GM08714 (cell line): Measurements from ENCODE around the gene DACH1.
"Not testable (repeated sequence)": the region's sequence is repeated elsewhere in the genome, so short reads cannot be mapped to it uniquely, and the experiment has no call there.

Experiments used
- H3K4me3 ChIP-seq: fragments of 200-500 bp; sonication (Bioruptor generic); 2 replicates; pipeline ENCODE4 v1.5.1; 2014; ENCODE audit warnings: mild to moderate bottlenecking, low read length, inconsistent platforms
- ZNF274 ChIP-seq: IDR thresholded peaks from 2 replicates; pipeline ENCODE4 v1.6.1; 2012; ENCODE audit warnings: mild to moderate bottlenecking, low read depth, low read length

DACH1 gene

GRCh38 chr13:71867131-71867814 lies at the start of gene DACH1:
DACH1 (minus strand) TSS chr13:71867204.
- TF ChIP-seq ZNF274 = no peak
- peak within 1 kb of the TSS; percentile 62 for H3K4me3 ChIP-seq

- no peak overlapping the region for H3K4me3 ChIP-seq
- no peak for TF ChIP-seq ZNF274
Observed at GRCh38 chr13:71913717-71914116, 46.7 kb upstream of the DACH1 start.

DNA sequence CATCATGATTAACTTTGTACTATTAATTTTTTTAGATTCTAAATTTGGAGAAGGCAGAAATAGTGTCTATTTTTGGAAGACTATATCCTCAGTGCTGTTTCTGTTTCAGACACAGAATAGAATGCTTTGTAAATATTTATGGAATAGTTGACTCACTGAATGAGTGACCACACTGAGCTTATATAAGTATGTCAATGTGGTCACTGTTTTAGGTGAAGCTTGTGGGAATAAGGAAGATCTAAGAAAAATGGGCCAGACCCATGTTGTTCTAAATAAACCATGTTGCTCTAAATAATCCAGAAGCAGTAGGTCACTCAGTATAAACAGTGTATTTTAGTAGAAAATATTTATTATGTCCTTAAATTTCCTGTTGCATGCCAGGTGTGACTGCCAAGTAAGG lies 45.5 kb upstream of the DACH1 start:
- no peak overlapping the region for H3K4me3 ChIP-seq
- TF ChIP-seq ZNF274 = no peak

DNA sequence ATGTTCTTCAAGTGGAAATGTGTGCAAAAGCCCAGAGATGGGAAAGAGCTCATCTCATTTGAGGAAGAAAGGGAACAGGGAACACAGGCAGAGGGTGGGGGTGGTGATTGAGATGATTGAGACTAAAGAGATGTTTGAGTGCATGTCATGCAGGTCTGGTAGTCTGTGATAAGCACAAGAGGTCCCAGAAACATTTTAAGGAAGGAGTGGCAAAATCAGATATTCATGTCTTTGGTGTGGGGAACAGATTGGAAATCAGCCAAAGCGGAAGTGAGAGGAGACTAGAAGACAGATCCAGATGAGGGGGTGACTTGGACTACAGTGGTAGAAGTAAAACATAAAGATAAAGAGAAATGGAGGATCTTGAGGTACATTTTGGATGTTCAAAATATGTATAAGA lies 39.4 kb upstream of the DACH1 start:
- no peak for TF ChIP-seq ZNF274
- no peak overlapping the region for H3K4me3 ChIP-seq

GRCh38 chr13:71902676-71903075 lies 35.7 kb upstream of the DACH1 start:
- no peak for TF ChIP-seq ZNF274
- no peak overlapping the region for H3K4me3 ChIP-seq

GRCh38 chr13:71893506-71893905 lies 26.5 kb upstream of the DACH1 start:
- not testable (repeated sequence) for H3K4me3 ChIP-seq

DNA sequence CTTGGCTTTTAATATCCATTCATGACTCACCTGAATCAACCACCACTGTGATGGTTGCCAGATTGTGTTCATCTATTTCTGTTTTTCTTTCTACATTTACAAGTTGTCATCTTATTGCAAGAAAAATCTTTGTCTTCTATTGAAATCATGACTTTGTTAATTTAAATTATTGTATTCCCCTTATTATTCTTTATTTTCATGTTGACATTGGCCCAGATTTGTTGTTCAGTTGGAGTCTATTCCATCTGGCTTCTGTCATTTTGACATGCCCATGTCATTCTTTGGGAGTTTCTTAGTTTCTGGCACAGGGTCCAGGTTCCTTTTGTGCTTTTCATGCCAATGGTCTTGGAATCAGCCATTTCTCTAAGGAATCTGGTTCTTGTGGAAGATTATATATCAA lies 19.9 kb upstream of the DACH1 start:
- TF ChIP-seq ZNF274 = no peak

GRCh38 chr13:71882120-71882519 lies 15.1 kb upstream of the DACH1 start:
- TF ChIP-seq ZNF274 = no peak
- no peak overlapping the region for H3K4me3 ChIP-seq

More for the DNA sequence above, 19.9 kb upstream of the DACH1 start:
- no peak overlapping the region for H3K4me3 ChIP-seq

- H3K4me3 ChIP-seq = no peak overlapping the region
- TF ChIP-seq ZNF274 = no peak
Observed at GRCh38 chr13:71880753-71881541, 13.9 kb upstream of the DACH1 start.

DNA sequence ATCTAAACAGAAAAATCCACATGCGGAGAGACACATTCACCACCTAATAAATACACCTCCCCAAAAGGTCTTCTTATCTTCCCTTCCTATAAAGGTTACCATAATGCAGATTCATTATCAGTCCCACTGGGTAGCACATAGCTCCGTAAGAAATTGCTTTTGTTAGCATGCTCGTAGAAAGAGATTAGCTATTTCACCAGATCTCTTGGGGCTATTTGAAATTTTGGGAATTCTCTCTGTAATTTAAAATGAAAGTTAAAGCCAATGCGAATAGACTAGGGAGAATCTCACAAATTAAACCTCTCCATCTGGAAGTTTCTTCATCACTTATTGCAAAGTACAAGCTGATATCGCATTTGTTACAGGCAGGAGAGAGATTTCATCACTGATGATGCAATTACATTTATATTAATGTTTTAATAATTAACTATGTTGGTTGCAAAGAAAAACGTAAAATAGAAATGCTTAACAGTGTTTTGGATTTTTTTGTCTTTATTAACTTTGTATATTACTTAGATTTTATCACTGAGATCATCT lies 12.9 kb upstream of the DACH1 start:
- no peak for TF ChIP-seq ZNF274
- H3K4me3 ChIP-seq = no peak overlapping the region

GRCh38 chr13:71879129-71879535 lies 12.1 kb upstream of the DACH1 start:
- TF ChIP-seq ZNF274 = no peak
- no peak overlapping the region for H3K4me3 ChIP-seq

GRCh38 chr13:71877256-71877653 lies 10.3 kb upstream of the DACH1 start:
- no peak for TF ChIP-seq ZNF274
- no peak overlapping the region for H3K4me3 ChIP-seq

DNA sequence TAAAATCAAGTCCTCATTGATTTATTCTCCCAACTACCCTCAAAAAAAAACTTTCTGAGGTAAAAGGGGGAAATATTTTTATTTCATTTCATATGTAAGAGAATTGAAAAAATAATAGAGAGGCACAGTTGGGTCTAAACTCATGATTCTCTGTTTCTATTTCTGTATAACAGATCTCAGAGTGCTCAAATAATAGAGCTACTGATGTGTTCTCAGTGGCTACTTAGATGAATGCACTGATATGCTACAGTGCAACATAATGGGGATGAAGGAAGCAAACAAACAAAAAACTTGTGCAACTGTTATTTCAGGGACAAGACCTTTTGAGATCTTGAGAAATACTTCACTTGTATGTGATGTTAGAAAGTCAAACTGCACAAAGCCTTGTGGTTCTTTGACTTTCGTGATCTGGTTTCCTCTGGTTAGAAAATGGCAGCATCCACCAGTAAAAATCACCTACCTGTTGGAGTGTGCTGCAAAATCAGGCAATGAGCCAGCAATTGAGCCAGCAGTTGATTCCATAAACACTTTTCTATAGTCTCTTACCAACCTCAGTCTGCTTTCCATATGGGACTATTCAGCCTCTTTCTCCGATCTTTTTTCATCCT lies 9.7 kb upstream of the DACH1 start:
- TF ChIP-seq ZNF274 = no peak

DNA sequence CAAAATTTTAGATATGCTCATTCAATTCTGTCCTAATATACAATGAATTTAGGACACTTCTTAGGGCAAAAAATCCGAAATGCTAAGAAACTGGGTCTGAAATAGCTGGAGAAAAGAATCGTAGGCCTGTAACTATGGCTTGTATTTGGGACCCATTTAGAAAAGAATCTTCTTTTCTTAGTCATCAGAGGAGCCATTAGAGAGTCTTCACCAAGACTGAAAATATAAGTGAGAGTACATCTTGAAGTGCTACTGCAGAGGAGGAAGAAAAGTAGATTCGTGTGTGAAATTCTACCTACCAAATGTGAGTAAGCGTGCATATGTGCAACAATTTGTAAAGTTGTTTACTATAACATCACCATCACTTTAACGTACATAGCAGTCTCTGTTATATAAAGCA lies 8.8 kb upstream of the DACH1 start:
- no peak overlapping the region for H3K4me3 ChIP-seq
- no peak for TF ChIP-seq ZNF274

More for the DNA sequence above, 9.7 kb upstream of the DACH1 start:
- H3K4me3 ChIP-seq = no peak overlapping the region

DNA sequence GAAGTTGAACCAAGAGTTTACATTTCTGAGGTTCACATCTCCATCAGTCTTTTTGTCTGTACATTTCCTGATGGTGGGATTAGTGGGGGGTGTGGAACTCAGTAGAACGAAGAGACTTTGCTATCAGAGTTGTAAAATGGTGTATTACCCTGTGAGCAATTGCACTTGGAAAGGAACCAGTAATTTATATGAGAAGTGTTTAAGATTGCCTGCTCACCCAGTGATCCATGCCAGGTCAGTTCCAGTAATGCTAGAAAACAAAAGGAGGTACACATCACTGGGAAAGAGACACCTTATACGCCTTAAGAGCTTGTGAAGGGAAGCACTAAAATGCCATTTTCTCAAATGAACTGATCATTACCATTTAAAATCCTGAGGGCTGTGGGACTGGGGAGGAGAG lies 7.5 kb upstream of the DACH1 start:
- no peak overlapping the region for H3K4me3 ChIP-seq
- TF ChIP-seq ZNF274 = no peak
